ENCODE measurements around the gene CENPM.

The CENPM gene

DNA sequence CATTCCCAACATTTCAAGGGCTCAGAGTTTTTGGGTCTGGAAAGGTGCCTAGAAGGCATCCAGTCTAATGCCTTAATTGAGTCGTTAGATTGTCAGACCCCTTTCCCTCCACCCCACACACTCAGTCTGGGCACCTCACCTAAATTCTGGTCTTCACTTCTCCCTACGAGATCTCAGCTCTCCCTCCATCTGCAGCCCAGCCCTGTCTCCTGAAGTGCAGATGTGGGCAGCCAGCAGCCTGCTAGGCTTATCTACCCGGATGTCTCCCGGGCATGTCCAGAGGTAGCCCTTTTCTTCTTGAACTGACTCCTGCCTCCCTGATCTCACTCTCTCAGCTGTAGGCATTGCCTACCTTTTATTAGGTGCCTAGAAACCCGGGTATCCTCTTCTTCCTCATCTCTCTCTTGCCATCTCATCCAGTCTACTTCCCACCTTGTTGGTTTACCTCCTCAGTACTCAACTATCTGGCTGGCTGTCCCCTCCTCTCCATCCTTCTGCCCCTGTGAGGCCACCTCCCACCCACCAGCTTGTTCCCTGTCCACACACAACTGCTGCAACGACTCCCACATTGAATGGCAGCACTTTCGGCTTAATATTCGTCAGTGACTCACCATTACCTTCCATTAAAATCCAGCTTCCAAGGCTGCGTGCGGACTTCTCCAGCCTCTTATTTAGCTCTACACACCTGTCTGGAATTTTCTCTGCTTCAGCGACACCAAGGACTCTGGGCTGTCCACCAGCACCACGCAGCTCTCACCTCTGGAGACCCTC is 28.5 kb upstream of the CENPM start:
- peaks cover 13% of the 10 kb centered on the region for H3K4me1 ChIP-seq (ENCODE audit: insufficient read depth, low read length, poor library complexity, severe bottlenecking)
- peak overlapping the region; percentile 78 for H3K4me2 ChIP-seq (ENCODE audit: low read depth, low read length, poor library complexity, severe bottlenecking)
- H3K36me3 ChIP-seq (ENCODE audit: insufficient read depth, low read length): no peaks in the 10 kb centered on the region
- H3K9me2 ChIP-seq (replicated peaks; ENCODE audit: low read depth, low read length): no peaks in the 10 kb centered on the region
- H3K9ac ChIP-seq (ENCODE audit: low read depth, low read length, poor library complexity, severe bottlenecking): no peak overlapping the region
- no peaks in the 10 kb centered on the region for H4K20me1 ChIP-seq (ENCODE audit: insufficient read depth, low read length, poor library complexity, severe bottlenecking)
- TF ChIP-seq, protein P1, sequence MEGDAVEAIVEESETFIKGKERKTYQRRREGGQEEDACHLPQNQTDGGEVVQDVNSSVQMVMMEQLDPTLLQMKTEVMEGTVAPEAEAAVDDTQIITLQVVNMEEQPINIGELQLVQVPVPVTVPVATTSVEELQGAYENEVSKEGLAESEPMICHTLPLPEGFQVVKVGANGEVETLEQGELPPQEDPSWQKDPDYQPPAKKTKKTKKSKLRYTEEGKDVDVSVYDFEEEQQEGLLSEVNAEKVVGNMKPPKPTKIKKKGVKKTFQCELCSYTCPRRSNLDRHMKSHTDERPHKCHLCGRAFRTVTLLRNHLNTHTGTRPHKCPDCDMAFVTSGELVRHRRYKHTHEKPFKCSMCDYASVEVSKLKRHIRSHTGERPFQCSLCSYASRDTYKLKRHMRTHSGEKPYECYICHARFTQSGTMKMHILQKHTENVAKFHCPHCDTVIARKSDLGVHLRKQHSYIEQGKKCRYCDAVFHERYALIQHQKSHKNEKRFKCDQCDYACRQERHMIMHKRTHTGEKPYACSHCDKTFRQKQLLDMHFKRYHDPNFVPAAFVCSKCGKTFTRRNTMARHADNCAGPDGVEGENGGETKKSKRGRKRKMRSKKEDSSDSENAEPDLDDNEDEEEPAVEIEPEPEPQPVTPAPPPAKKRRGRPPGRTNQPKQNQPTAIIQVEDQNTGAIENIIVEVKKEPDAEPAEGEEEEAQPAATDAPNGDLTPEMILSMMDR (conservative IDR thresholded peaks at IDR 0.05; ENCODE audit: low read length): no peak
- no peak for TF ChIP-seq EZH2phosphoT487 (IDR thresholded peaks at IDR 0.05; ENCODE audit: borderline replicate concordance)
- H3F3A ChIP-seq (ENCODE audit: low read depth): no peaks in the 10 kb centered on the region
- peaks cover 12% of the 10 kb centered on the region for H3K27me3 ChIP-seq (ENCODE audit: insufficient read depth, low read length, poor library complexity, severe bottlenecking)
- no peaks in the 10 kb centered on the region for H3K79me2 ChIP-seq (ENCODE audit: insufficient read depth, low read length)
- H3K4me3 ChIP-seq (ENCODE audit: low read length, poor library complexity, severe bottlenecking): peak overlapping the region; percentile 75
- H2AFZ ChIP-seq (ENCODE audit: low read length): no peak overlapping the region
- no peaks in the 10 kb centered on the region for H3K9me3 ChIP-seq (ENCODE audit: insufficient read depth, low read depth, low read length)

DNA sequence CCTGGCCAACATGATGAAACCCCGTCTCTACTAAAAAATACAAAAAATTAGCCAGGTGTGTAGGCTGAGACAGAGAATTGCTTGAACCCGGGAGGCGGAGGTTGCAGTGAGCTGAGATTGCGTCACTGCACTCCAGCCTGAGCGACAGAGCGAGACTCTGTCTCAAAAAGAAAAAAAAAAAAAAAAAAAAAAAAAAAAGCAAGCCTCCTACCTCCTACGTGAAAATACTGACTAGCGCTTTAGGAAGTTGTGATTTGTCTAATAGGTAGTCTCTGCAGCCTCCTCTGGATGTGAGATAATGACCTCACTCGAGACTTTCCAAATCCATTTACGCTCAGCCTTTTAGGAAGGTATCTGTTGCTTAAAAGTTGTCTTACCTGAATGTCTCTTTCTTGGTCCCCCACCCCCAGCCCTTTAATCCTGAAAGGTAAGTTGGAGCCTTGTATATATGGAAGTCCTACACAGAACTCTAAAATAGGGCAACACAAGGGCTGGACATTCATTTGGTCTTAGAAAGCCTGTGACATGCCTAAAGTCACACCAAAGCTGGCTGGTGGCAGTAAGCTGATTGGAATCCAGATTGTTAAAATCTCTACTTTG is 27.8 kb upstream of the CENPM start:
- Histone ChIP-seq H3K4me1 (ENCODE audit: insufficient read depth, low read length, poor library complexity, severe bottlenecking) (peaks cover 13% of the 10 kb centered on the region), H3K9ac (ENCODE audit: low read depth, low read length, poor library complexity, severe bottlenecking) (no peak overlapping the region), H3K36me3 (ENCODE audit: insufficient read depth, low read length) (no peaks in the 10 kb centered on the region), H3K4me3 (ENCODE audit: low read length, poor library complexity, severe bottlenecking) (no peak overlapping the region), H3K9me2 (replicated peaks; ENCODE audit: low read depth, low read length) (no peaks in the 10 kb centered on the region), H3K4me2 (ENCODE audit: low read depth, low read length, poor library complexity, severe bottlenecking) (no peak overlapping the region), H3K27me3 (ENCODE audit: insufficient read depth, low read length, poor library complexity, severe bottlenecking) (peaks cover 12% of the 10 kb centered on the region), H2AFZ (ENCODE audit: low read length) (no peak overlapping the region), H3F3A (ENCODE audit: low read depth) (no peaks in the 10 kb centered on the region), H3K9me3 (ENCODE audit: insufficient read depth, low read depth, low read length) (no peaks in the 10 kb centered on the region), H3K79me2 (ENCODE audit: insufficient read depth, low read length) (no peaks in the 10 kb centered on the region), H4K20me1 (ENCODE audit: insufficient read depth, low read length, poor library complexity, severe bottlenecking) (no peaks in the 10 kb centered on the region)
- no peak for TF ChIP-seq EZH2phosphoT487 (IDR thresholded peaks at IDR 0.05; ENCODE audit: borderline replicate concordance)
- TF ChIP-seq, protein P1 (conservative IDR thresholded peaks at IDR 0.05; ENCODE audit: low read length): no peak

DNA sequence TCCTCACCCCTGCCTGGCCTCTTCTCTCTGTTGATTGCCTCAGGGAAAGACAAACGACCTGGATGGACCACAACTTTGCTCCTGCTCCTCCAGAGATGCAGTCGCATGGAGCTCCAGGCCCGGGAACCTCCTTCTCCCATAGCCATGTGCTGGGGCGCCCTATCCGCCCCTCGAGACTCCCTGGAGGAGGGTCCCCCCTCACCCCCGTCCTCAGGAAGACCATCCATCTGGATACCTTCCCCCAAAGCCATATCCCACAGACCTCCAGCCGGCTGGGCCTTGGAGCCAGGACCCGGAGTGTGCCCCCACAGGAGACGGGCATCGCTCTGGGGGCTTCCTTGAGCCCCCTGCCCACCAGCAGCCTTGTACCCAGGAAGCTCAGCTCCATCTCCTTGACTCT is 24.5 kb upstream of the CENPM start:
- no peak overlapping the region for H3K9ac ChIP-seq (ENCODE audit: low read depth, low read length, poor library complexity, severe bottlenecking)
- peaks cover 8% of the 10 kb centered on the region for H3K4me1 ChIP-seq (ENCODE audit: insufficient read depth, low read length, poor library complexity, severe bottlenecking)
- no peak overlapping the region for H2AFZ ChIP-seq (ENCODE audit: low read length)
- no peaks in the 10 kb centered on the region for H3K9me2 ChIP-seq (replicated peaks; ENCODE audit: low read depth, low read length)
- H3K36me3 ChIP-seq (ENCODE audit: insufficient read depth, low read length): no peaks in the 10 kb centered on the region
- H4K20me1 ChIP-seq (ENCODE audit: insufficient read depth, low read length, poor library complexity, severe bottlenecking): no peaks in the 10 kb centered on the region
- H3K4me2 ChIP-seq (ENCODE audit: low read depth, low read length, poor library complexity, severe bottlenecking): no peak overlapping the region
- H3K4me3 ChIP-seq (ENCODE audit: low read length, poor library complexity, severe bottlenecking): no peak overlapping the region
- H3F3A ChIP-seq (ENCODE audit: low read depth): no peaks in the 10 kb centered on the region
- no peaks in the 10 kb centered on the region for H3K79me2 ChIP-seq (ENCODE audit: insufficient read depth, low read length)
- peaks cover 12% of the 10 kb centered on the region for H3K27me3 ChIP-seq (ENCODE audit: insufficient read depth, low read length, poor library complexity, severe bottlenecking)
- no peaks in the 10 kb centered on the region for H3K9me3 ChIP-seq (ENCODE audit: insufficient read depth, low read depth, low read length)
- TF ChIP-seq, protein P1 (conservative IDR thresholded peaks at IDR 0.05; ENCODE audit: low read length): no peak
- no peak for TF ChIP-seq EZH2phosphoT487 (IDR thresholded peaks at IDR 0.05; ENCODE audit: borderline replicate concordance)
